Caki2 (cell line): Measurements from ENCODE around the gene MAPRE3. TPM values are rescaled to one million over a fixed set of nuclear protein-coding genes. Genes with fewer than 3 reads are reported as not detected.

Source experiments
- DNase-seq: peaks from one replicate; pipeline ENCODE4 v3.0.0-alpha.2; 2015; ENCODE audit warnings: low read depth
- in situ Hi-C: cut with HindIII; loops from 2 replicates; pipeline ENCODE4 v1.10.0; 2016; ENCODE audit warnings: low sequenced_read_pairs, low pct_unique_long_range_greater_than_20kb, mixed read lengths
- total RNA-seq: library from RNA; depleted of rRNA; stranded (reverse); fragments of >200 nt; shearing (Covaris generic); gene quantifications from 2 replicates; pipeline ENCODE4 v1.2.3, GENCODE V29; 2014; ENCODE audit warnings: low replicate concordance

Gene MAPRE3
- total RNA-seq, 1 experiment from 2014 or later, result 33.5 TPM

DNA sequence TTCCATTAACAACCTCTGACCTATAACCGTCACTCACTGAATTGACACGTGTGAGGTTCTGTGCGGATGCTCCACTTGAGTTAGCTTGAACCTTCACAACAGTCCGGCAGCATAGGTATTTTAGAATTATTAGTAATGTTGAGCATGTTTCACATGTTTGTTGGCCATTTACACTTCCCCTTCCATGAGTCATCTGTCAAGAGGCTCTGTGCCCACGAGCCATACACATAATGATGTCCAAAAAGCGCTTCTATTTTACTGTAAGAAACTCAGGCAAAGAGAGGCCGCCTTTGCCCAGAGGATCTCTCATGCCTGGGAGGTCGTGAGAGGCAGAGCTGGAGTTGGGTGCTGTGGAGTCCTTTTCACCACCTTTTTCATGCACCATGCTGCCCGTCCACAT lies 33.4 kb downstream of the MAPRE3 start:
- in situ Hi-C loops, result no loop called here
- no peak for DNase-seq

DNA sequence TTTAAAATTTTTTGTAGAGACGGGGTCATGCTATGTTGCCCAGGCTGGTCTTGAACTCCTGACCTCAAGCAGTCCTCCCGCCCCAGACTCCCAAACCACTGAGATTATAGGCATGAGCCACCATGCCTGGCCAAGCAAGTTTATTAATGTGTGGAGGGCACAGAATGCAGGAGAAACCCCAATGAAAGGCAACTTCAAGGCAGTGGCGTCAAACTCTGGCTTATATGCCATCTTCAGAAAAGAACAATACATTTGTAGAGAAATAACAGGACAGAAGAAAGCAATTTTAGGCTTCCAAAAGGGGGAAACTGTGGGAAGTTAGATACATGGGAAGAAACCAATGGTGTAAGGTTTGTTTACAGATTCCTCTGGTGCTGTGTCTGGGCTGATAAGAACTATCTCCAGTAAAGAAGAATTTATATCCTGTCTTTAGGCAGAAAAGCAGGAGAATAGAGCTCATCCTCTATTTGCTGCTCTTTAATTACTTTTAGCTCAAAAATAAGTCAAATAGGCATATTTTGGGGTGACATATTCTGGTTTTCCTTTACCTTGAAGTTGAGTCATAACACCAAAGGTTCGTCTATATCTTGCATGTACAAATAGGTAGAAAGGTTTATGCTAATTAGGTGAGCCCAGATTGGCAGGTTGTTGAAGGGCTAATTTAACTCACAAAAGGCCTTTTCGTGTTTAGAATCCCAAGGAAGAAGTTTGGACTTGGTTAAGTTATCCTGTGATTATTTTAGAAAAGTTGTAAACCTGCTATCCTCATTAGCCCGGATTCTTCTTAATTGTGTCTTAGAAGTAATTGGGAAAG lies 36.4 kb downstream of the MAPRE3 start:
- in situ Hi-C loops, result no loop called here
- DNase-seq, result no peak

DNA sequence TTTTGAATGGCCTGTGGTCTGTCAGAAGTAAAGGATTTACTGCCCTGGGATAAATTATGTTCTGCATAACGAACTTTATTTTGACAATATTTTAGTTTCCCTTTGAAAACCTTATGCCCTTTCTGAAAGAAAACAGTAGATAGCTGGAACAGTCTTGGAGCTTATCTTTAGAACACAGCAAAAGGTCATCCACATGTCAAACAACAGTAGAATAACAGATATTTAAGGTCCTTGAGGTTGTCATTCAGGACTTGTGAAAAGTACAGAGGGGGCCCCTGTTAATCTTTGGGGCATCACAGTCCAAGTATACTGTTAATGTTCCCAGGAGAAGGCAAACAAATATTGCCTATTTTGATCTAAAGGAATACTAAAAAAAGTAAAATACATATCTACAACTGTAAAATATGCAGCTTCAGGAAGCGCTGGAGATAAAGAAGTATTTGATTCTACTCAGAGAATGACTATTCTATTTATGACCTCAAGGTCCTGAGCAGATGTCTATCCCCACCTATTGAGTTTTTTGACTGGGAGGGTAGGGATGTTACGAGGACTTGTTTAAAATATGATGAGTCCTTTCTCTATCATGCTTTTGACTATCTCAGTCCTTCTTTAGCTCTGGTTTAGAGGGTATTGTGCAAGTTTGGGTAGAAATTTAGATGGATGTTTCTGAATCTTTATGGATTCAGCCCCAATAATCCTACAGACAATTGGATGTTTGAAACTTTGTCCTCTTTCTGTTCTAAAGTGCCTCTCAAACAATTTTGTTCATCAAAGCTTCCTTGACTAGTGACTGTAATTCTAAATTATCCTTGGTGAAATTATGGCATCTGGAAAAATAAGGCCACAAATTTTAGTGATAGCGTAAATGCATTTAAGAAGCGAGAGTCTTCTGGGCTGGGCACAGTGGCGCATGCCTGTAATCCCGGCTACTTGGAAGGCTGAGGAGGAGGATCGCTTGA lies 37.3 kb downstream of the MAPRE3 start:
- in situ Hi-C loops, result no loop called here
- no peak for DNase-seq

DNA sequence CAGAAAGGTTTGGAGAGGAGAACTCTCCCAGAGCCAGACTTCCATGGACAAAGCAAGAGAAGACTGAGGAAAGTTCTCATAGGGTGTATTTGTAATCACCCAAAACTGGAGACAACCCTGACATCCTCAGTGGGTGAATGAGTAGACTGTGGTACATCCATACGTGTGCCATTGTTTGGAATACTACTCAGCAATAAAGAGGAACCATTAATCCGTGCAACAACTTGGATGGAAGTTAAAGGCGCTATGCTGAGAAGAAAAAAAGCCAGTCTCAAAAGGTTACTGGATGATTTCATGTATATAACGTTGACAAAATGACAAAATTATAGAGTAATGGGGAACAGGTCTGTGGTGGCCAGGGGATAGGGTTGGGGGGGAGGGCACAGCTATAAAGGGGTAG lies 38.2 kb downstream of the MAPRE3 start:
- in situ Hi-C loops, result no loop called here
- DNase-seq, result no peak

DNA sequence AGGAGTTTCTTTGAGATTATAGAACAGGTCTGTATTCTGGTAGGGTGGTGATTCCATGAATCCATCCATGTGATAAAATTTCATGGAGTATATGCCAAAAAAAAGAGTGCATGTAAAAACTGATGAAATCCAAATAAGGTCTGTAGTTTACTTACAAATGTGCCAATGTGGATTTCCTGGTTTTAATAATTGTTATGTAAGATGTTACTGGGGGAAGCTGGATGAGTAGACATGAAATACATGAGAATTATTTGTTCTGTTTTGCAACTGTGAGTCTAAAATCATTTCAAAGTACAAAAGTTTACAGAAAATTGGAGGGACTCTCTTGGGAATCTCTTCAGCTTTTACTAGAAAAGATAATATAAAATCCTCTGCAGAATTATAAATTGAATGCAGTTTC lies 38.6 kb downstream of the MAPRE3 start:
- in situ Hi-C loops, result no loop called here
- no peak for DNase-seq

GRCh38 chr2:27009716-27010115 lies 39.3 kb downstream of the MAPRE3 start:
- DNase-seq, result no peak
- in situ Hi-C loops, result no loop called here

- peak; percentile 55 for DNase-seq
- in situ Hi-C loops, result no loop called here
These were observed 39.7 kb downstream of the MAPRE3 start for GRCh38 chr2:27010139-27010538.

GRCh38 chr2:27013738-27014137 lies 43.3 kb downstream of the MAPRE3 start:
- no peak for DNase-seq
- in situ Hi-C loops, result no loop called here

GRCh38 chr2:27014771-27015433 lies 44.5 kb downstream of the MAPRE3 start:
- DNase-seq, result no peak
- in situ Hi-C loops, result no loop called here

- DNase-seq, result peak; percentile 74
- in situ Hi-C loops, result no loop called here
These were observed 46.4 kb downstream of the MAPRE3 start for GRCh38 chr2:27016801-27017325.

GRCh38 chr2:27018142-27018541 lies 47.7 kb downstream of the MAPRE3 start:
- no peak for DNase-seq
- in situ Hi-C loops, result no loop called here

- DNase-seq, result no peak
- in situ Hi-C loops, result no loop called here
These were observed 49.0 kb downstream of the MAPRE3 start for GRCh38 chr2:27019459-27019858.

GRCh38 chr2:27019931-27020855 lies 49.8 kb downstream of the MAPRE3 start:
- in situ Hi-C loops, result no loop called here
- DNase-seq, result peak; percentile 66

- DNase-seq, result peak; percentile 89
- in situ Hi-C loops, result no loop called here
These were observed 51.0 kb downstream of the MAPRE3 start for GRCh38 chr2:27021253-27022049.

DNA sequence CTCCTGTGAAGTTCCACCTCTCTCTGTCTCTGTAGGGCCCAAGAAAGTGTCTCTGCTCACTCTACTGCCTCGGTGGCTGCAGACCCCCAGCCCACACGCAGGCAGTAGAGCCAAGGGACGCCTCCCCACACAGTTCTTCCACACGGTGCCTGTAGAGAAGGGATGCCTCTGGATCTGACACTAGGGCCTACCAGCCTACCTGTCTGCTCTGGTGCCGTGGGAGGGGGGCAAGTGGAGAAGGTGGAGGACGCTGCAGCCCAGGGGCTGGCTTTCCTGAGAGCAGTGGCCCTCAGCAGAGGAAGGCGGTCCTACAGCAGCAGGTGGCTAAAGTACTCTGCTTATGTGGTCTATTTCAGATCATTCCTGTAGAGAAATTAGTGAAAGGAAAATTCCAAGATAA lies 53.3 kb downstream of the MAPRE3 start:
- in situ Hi-C loops, result no loop called here
- no peak for DNase-seq

- in situ Hi-C loops, result no loop called here
- DNase-seq, result no peak
These were observed 53.8 kb downstream of the MAPRE3 start for GRCh38 chr2:27024188-27024587.

DNA sequence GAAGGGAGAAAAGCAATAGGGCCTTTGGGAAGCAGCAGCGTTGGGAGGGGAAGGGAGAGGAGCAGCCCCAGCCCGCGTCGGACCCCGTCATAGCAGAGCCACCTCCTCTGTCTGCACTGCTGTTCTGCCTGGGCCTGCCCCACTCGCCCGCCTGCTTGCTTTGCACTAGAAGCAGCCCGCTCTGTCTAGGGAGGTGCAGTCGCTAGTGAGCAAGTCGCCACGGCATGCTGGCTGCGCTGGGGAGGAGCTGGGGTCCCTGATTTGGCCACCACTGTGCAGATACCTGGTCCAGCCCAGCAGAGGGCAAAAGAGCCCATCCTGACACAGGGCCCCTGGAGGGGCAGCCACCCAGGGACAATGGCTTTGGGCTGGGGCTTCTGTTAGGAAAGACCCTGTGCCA lies 54.4 kb downstream of the MAPRE3 start:
- in situ Hi-C loops, result no loop called here
- no peak for DNase-seq
